Measurements from ENCODE around the gene RHBDF1.

GRCh38 chr16:77807-78443, 5.5 kb upstream of the RHBDF1 start, which contains the start of gene MPG:
- TF ChIP-seq CTCF (conservative IDR thresholded peaks at IDR 0.05 in 1 of 2, IDR thresholded peaks at IDR 0.05 in 1 of 2; ENCODE audit: low read depth in 1 of 2, low read length in 2 of 2) (no peak), EZH2 (IDR thresholded peaks at IDR 0.05; ENCODE audit: low read length, missing control alignments) (no peak)

All from fibroblast of lung (primary cell).